Keratinocyte (primary cell): ENCODE measurements around the gene IQGAP3. TPM values are rescaled to one million over a fixed set of nuclear protein-coding genes. Genes with fewer than 3 reads are reported as not detected.

Experiments used
- DNase-seq: peaks from one replicate; pipeline ENCODE4 v3.0.0-alpha.2; 2011; ENCODE audit warnings: low read depth, missing footprints, low spot score
- FAIRE-seq: peaks from 2 replicates; lab custom pipeline; 2011; peaks lifted over from hg19 to GRCh38; lab: Jason Lieb, UNC
- H2AFZ ChIP-seq: 2 replicates; pipeline ENCODE4 v1.6.0; 2012; ENCODE audit warnings: low read length, control low read depth, inconsistent platforms; ENCODE audit not compliant: control insufficient read depth
- H3K27ac ChIP-seq: 2 replicates; pipeline ENCODE4 v1.5.1; 2011; ENCODE audit warnings: low read length; ENCODE audit not compliant: control insufficient read depth, insufficient read depth
- H3K27me3 ChIP-seq: 3 replicates; pipeline ENCODE4 v1.6.0; 2011; ENCODE audit warnings: low read length; ENCODE audit not compliant: control insufficient read depth, insufficient read depth; ENCODE audit errors: extremely low read depth
- H3K36me3 ChIP-seq, 2 experiments: 2 replicates in 1 of 2; 3 replicates in 1 of 2; pipeline ENCODE4 v1.5.1; 2011; ENCODE audit warnings: low read length in 2 of 2, mild to moderate bottlenecking in 1 of 2; ENCODE audit not compliant: control insufficient read depth in 2 of 2, insufficient read depth in 2 of 2; ENCODE audit errors: extremely low read depth in 1 of 2
- H3K4me1 ChIP-seq: 3 replicates; pipeline ENCODE4 v1.5.1; 2011; ENCODE audit warnings: low read length; ENCODE audit not compliant: control insufficient read depth, insufficient read depth; ENCODE audit errors: extremely low read depth
- H3K4me2 ChIP-seq: 3 replicates; pipeline ENCODE4 v1.6.0; 2011; ENCODE audit warnings: low read depth, low read length; ENCODE audit not compliant: control insufficient read depth, insufficient read depth; ENCODE audit errors: extremely low read depth
- H3K4me3 ChIP-seq, 3 experiments: fragments of 200-600 bp in 1 of 3; sonication (generic) in 1 of 3; 2 replicates in 2 of 3; 3 replicates in 1 of 3; pipeline ENCODE4 v1.5.1; 2011 to 2016; ENCODE audit warnings: low read length in 3 of 3, mild to moderate bottlenecking in 3 of 3, control low read depth in 2 of 3, inconsistent platforms in 1 of 3, low read depth in 1 of 3, mixed read lengths in 1 of 3, mixed run types in 1 of 3, moderate library complexity in 1 of 3; ENCODE audit not compliant: control insufficient read depth in 2 of 3, insufficient read depth in 2 of 3; ENCODE audit errors: extremely low read depth in 1 of 3
- H3K79me2 ChIP-seq: 2 replicates; pipeline ENCODE4 v1.6.0; 2012; ENCODE audit warnings: low read length; ENCODE audit not compliant: control insufficient read depth, insufficient read depth
- H3K9ac ChIP-seq: 3 replicates; pipeline ENCODE4 v1.6.0; 2011; ENCODE audit warnings: low read length; ENCODE audit not compliant: control insufficient read depth, insufficient read depth; ENCODE audit errors: extremely low read depth
- H3K9me1 ChIP-seq: 3 replicates; pipeline ENCODE4 v1.6.0; 2011; ENCODE audit warnings: low read length; ENCODE audit not compliant: control insufficient read depth, insufficient read depth; ENCODE audit errors: extremely low read depth
- H3K9me3 ChIP-seq: 2 replicates; pipeline ENCODE4 v1.5.1; 2012; ENCODE audit warnings: low read depth, low read length; ENCODE audit not compliant: control insufficient read depth
- H4K20me1 ChIP-seq: 3 replicates; pipeline ENCODE4 v1.6.0; 2011; ENCODE audit warnings: low read length; ENCODE audit not compliant: control insufficient read depth, insufficient read depth; ENCODE audit errors: extremely low read depth
- CTCF ChIP-seq, 3 experiments: IDR thresholded peaks in 1 of 3; conservative IDR thresholded peaks in 1 of 3; optimal IDR thresholded peaks in 1 of 3; 2 replicates in 2 of 3; 3 replicates in 1 of 3; pipeline versions ENCODE3 to v1.5.1; 2011; ENCODE audit warnings: low read length in 3 of 3, mild to moderate bottlenecking in 3 of 3, moderate library complexity in 2 of 3, control low read depth in 1 of 3, inconsistent platforms in 1 of 3; ENCODE audit not compliant: insufficient read depth in 2 of 3; ENCODE audit errors: extremely low read depth in 1 of 3
- EZH2 ChIP-seq: IDR thresholded peaks from one replicate; pipeline ENCODE4 v1.6.1; 2012; ENCODE audit warnings: inconsistent platforms, mild to moderate bottlenecking, low read length, moderate library complexity
- dilution Hi-C: fragments of 300-500 bp; cut with MboI; formaldehyde crosslinking; loops from one replicate; pipeline ENCODE4 v1.7.0; 2020; ENCODE audit warnings: low sequenced_read_pairs; ENCODE audit not compliant: extremely low pct_ligation_motif_present
- polyA plus RNA-seq, 5 experiments: library from polyadenylated mRNA; depleted of rRNA in 3 of 5; stranded (reverse) in 3 of 5; stranded (forward) in 1 of 5; unstranded in 1 of 5; fragments of >200 nt; gene quantifications; 1 replicate in 1 of 5; 2 replicates in 3 of 5; 3 replicates in 1 of 5; pipeline versions ENCODE4 v1.2.1 to v1.2.3, GENCODE V29; 2011 to 2012; ENCODE audit warnings: missing spikeins in 2 of 5, low read depth in 1 of 5, low replicate concordance in 1 of 5

The IQGAP3 gene
- polyA plus RNA-seq, 1 donor (not counting 4 experiments of a cell fraction or from before 2014, with no cell fraction given), result 5.3 TPM

GRCh38 chr1:156497743-156498431, 74.5 kb downstream of the IQGAP3 start:
- no peak overlapping the region for H3K9ac ChIP-seq
- peaks cover 75% of the 10 kb centered on the region for H3K79me2 ChIP-seq
- H3K4me3 ChIP-seq, result peak overlapping the region in 2 of 3 experiments; percentile 86 to 99
- peaks cover 46% of the 10 kb centered on the region for H3K4me1 ChIP-seq
- no peak overlapping the region for H2AFZ ChIP-seq
- H3K36me3 ChIP-seq, result peaks cover 10 to 21% of the 10 kb centered on the region in 2 experiments
- H3K27ac ChIP-seq, result no peak overlapping the region
- DNase-seq (no peak), FAIRE-seq (no peak)
- peaks cover 39% of the 10 kb centered on the region for H4K20me1 ChIP-seq
- peak overlapping the region; percentile 100 for H3K4me2 ChIP-seq
- TF ChIP-seq EZH2 (no peak), CTCF (optimal IDR thresholded peaks at IDR 0.05 in 1 of 3, IDR thresholded peaks at IDR 0.05 in 1 of 3, conservative IDR thresholded peaks at IDR 0.05 in 1 of 3; ENCODE audit: extremely low read depth in 1 of 3, insufficient read depth in 2 of 3, low read length in 3 of 3) (no peak)
- H3K27me3 ChIP-seq, result no peaks in the 10 kb centered on the region
- no peaks in the 10 kb centered on the region for H3K9me3 ChIP-seq
- dilution Hi-C loops, result no loop called here
- H3K9me1 ChIP-seq, result peaks cover 16% of the 10 kb centered on the region

DNA sequence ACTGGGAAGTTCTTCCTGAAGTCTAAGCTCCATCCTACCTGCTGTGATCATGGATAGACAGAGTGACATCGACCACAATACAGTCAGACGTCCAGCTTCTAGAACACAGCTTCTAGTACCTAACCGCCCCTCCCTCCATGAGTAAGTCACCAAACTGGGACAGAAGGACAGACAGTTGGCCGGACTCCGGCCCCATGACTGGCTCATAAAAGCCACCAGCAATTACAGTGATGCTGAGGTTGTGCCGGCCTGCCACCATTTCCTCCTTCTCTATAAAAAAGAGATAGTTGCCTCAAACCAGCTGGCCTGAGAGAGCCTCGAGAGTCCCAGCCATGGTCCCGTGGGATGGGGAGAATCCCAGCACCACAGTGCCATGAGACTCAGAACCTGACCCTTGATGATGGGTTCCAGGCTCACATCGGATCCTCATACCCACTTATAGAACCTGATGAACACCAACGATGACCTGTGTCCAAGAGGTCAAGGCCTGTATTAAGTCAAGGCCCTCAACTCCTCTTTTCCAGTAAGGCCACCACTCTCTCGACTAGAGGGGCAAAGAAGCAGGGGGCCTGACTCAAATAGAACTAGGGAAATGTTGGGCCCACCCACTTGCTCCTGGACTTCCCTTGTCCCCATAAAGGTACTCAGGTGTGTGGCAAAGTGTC, 75.2 kb downstream of the IQGAP3 start:
- H3K27me3 ChIP-seq, result no peaks in the 10 kb centered on the region
- H3K79me2 ChIP-seq, result peaks cover 81% of the 10 kb centered on the region
- H3K9me1 ChIP-seq, result peaks cover 16% of the 10 kb centered on the region
- TF ChIP-seq EZH2, result no peak
- no peak for TF ChIP-seq CTCF (optimal IDR thresholded peaks at IDR 0.05 in 1 of 3, IDR thresholded peaks at IDR 0.05 in 1 of 3, conservative IDR thresholded peaks at IDR 0.05 in 1 of 3; ENCODE audit: extremely low read depth in 1 of 3, insufficient read depth in 2 of 3, low read length in 3 of 3)
- H3K4me1 ChIP-seq, result peaks cover 40% of the 10 kb centered on the region
- no peak overlapping the region for H3K27ac ChIP-seq
- peaks cover 44% of the 10 kb centered on the region for H4K20me1 ChIP-seq
- DNase-seq (no peak), FAIRE-seq (no peak)
- no peak overlapping the region for H3K4me2 ChIP-seq
- H3K36me3 ChIP-seq, result peaks cover 10 to 23% of the 10 kb centered on the region in 2 experiments
- dilution Hi-C loops, result no loop called here
- H3K9me3 ChIP-seq, result no peaks in the 10 kb centered on the region
- no peak overlapping the region for H3K4me3 ChIP-seq
- no peak overlapping the region for H2AFZ ChIP-seq
- no peak overlapping the region for H3K9ac ChIP-seq
